ENCODE data around the gene CHTF8. TPM values are rescaled to one million over a fixed set of nuclear protein-coding genes. Genes with fewer than 3 reads are reported as not detected.

CHTF8 gene
- total RNA-seq, 1 donor from 2014 or later, result 86.4 TPM

DNA sequence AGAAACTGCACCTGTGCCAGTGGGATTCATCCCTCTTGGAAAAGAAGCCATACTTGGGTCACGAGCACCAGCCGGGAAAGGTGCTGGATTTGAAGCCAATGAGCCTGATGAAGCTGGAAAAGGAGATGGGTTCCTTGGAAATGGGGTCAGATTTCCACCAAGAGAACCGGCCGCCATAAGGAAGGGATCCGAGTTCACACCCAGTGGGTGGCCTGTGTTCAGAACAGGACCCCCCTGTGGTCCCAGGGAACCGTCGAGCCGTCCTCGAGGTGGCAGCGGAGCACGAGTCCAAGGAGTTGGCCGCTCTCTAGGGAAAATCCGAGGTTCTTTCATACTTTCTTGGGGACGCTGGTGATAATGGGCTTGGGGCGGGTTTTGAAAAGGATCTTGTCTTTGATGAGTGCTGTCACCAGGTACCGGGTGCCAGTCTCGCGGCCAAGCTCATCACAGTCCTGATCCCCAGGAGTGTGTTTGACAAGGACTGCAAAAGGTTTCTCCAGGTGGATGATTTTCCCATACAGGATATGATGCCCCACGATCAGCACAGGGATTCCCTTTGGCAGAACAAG lies 12.2 kb downstream of the CHTF8 start:
- Histone ChIP-seq H3K4me3 (ENCODE audit: insufficient read depth, low read depth, low read length) (no peak overlapping the region), H3K36me3 (ENCODE audit: insufficient read depth, low read length) (peaks cover 15% of the 10 kb centered on the region), H3K9ac (ENCODE audit: low read length) (no peak overlapping the region), H3K27me3 (ENCODE audit: insufficient read depth, low read length) (no peaks in the 10 kb centered on the region), H4K20me1 (ENCODE audit: insufficient read depth, low read length) (peaks cover 66% of the 10 kb centered on the region), H3K79me2 (ENCODE audit: insufficient read depth, low read length) (peaks cover 24% of the 10 kb centered on the region), H3K4me2 (ENCODE audit: low read length) (no peak overlapping the region), H3K4me1 (ENCODE audit: insufficient read depth, low read length) (no peaks in the 10 kb centered on the region), H3K9me3 (ENCODE audit: insufficient read depth, low read depth, low read length) (no peaks in the 10 kb centered on the region), H2AFZ (ENCODE audit: low read depth, low read length) (no peak overlapping the region), H3K27ac (ENCODE audit: low read depth, low read length) (no peak overlapping the region)
- Mint-ChIP-seq H3K27me3 (ENCODE audit: low read depth, unreplicated experiment) (no peaks in the 10 kb centered on the region), H3K4me3 (ENCODE audit: unreplicated experiment) (no peak overlapping the region), H3K36me3 (ENCODE audit: low read depth, unreplicated experiment) (peaks cover 25% of the 10 kb centered on the region), H3K9me3 (ENCODE audit: unreplicated experiment) (no peaks in the 10 kb centered on the region), H3K4me1 (ENCODE audit: low read depth, unreplicated experiment) (no peaks in the 10 kb centered on the region), H3K27ac (ENCODE audit: unreplicated experiment) (no peak overlapping the region)
- no peak for FAIRE-seq
- no peak for DNase-seq (ENCODE audit: low read depth)
- TF ChIP-seq, protein P1, sequence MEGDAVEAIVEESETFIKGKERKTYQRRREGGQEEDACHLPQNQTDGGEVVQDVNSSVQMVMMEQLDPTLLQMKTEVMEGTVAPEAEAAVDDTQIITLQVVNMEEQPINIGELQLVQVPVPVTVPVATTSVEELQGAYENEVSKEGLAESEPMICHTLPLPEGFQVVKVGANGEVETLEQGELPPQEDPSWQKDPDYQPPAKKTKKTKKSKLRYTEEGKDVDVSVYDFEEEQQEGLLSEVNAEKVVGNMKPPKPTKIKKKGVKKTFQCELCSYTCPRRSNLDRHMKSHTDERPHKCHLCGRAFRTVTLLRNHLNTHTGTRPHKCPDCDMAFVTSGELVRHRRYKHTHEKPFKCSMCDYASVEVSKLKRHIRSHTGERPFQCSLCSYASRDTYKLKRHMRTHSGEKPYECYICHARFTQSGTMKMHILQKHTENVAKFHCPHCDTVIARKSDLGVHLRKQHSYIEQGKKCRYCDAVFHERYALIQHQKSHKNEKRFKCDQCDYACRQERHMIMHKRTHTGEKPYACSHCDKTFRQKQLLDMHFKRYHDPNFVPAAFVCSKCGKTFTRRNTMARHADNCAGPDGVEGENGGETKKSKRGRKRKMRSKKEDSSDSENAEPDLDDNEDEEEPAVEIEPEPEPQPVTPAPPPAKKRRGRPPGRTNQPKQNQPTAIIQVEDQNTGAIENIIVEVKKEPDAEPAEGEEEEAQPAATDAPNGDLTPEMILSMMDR (IDR thresholded peaks at IDR 0.05; ENCODE audit: insufficient read depth, low read depth, low read length), result no peak
- no peak for TF ChIP-seq EZH2 (IDR thresholded peaks at IDR 0.05; ENCODE audit: insufficient read depth, low read length)

DNA sequence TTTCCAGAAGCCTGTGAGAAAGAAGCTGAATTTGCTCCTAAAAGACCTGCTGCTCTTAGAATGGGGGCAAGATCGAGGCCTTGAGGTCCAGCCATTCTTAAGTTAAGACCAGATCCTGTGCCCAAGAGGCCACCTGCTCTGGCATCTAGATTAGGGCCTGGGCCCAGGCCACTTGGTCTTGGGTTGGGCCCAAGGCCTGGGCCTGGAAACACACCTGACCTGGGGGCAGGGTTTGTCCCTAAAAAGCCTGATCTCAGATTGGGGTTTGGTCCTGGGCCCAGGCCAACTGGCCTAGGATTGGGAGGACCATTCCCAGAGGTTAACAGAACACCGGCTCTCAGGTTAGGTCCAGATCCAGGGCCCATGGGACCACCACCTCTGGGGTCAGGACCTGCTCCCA lies 12.9 kb downstream of the CHTF8 start:
- no peak for FAIRE-seq
- Histone ChIP-seq H4K20me1 (ENCODE audit: insufficient read depth, low read length) (peaks cover 64% of the 10 kb centered on the region), H3K27ac (ENCODE audit: low read depth, low read length) (no peak overlapping the region), H3K27me3 (ENCODE audit: insufficient read depth, low read length) (no peaks in the 10 kb centered on the region), H3K9me3 (ENCODE audit: insufficient read depth, low read depth, low read length) (no peaks in the 10 kb centered on the region), H3K36me3 (ENCODE audit: insufficient read depth, low read length) (peaks cover 15% of the 10 kb centered on the region), H3K4me2 (ENCODE audit: low read length) (no peak overlapping the region), H3K4me3 (ENCODE audit: insufficient read depth, low read depth, low read length) (no peak overlapping the region), H2AFZ (ENCODE audit: low read depth, low read length) (no peak overlapping the region), H3K4me1 (ENCODE audit: insufficient read depth, low read length) (no peaks in the 10 kb centered on the region), H3K79me2 (ENCODE audit: insufficient read depth, low read length) (peaks cover 21% of the 10 kb centered on the region), H3K9ac (ENCODE audit: low read length) (no peak overlapping the region)
- no peak for TF ChIP-seq EZH2 (IDR thresholded peaks at IDR 0.05; ENCODE audit: insufficient read depth, low read length)
- TF ChIP-seq, protein P1 (IDR thresholded peaks at IDR 0.05; ENCODE audit: insufficient read depth, low read depth, low read length), result no peak
- Mint-ChIP-seq H3K9me3 (ENCODE audit: unreplicated experiment) (no peaks in the 10 kb centered on the region), H3K27ac (ENCODE audit: unreplicated experiment) (no peak overlapping the region), H3K4me3 (ENCODE audit: unreplicated experiment) (no peak overlapping the region), H3K36me3 (ENCODE audit: low read depth, unreplicated experiment) (peaks cover 31% of the 10 kb centered on the region), H3K27me3 (ENCODE audit: low read depth, unreplicated experiment) (no peaks in the 10 kb centered on the region), H3K4me1 (ENCODE audit: low read depth, unreplicated experiment) (no peaks in the 10 kb centered on the region)
- DNase-seq (ENCODE audit: low read depth), result no peak

DNA sequence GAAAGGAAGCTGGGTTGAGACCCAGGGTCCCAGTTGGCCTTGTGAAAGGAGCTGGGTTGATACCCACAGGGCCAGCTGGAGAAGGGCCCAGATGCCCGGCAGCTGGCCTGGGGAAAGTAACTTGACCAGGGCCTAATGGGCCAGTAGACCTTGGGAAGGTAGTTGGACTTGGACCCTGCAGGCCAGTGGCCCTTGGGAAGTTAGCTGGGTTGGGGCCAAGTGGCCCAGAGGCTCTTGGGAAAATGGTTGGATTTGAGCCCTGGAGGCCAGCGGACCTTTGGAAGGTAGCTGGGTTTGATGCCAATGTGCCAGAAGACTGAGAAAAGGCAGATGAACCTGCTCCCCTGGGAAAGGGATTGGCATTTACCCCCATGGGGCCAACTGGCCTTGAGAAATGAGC lies 13.4 kb downstream of the CHTF8 start:
- H3K79me2 ChIP-seq (ENCODE audit: insufficient read depth, low read length), result peaks cover 16% of the 10 kb centered on the region
- peaks cover 15% of the 10 kb centered on the region for H3K36me3 ChIP-seq (ENCODE audit: insufficient read depth, low read length)
- no peaks in the 10 kb centered on the region for H3K9me3 ChIP-seq (ENCODE audit: insufficient read depth, low read depth, low read length)
- H3K27ac ChIP-seq (ENCODE audit: low read depth, low read length), result no peak overlapping the region
- no peak overlapping the region for H2AFZ ChIP-seq (ENCODE audit: low read depth, low read length)
- no peaks in the 10 kb centered on the region for H3K27me3 ChIP-seq (ENCODE audit: insufficient read depth, low read length)
- Mint-ChIP-seq H3K4me1 (ENCODE audit: low read depth, unreplicated experiment) (no peaks in the 10 kb centered on the region), H3K9me3 (ENCODE audit: unreplicated experiment) (no peaks in the 10 kb centered on the region), H3K27me3 (ENCODE audit: low read depth, unreplicated experiment) (no peaks in the 10 kb centered on the region), H3K36me3 (ENCODE audit: low read depth, unreplicated experiment) (peaks cover 32% of the 10 kb centered on the region), H3K27ac (ENCODE audit: unreplicated experiment) (no peak overlapping the region), H3K4me3 (ENCODE audit: unreplicated experiment) (no peak overlapping the region)
- DNase-seq (ENCODE audit: low read depth) (no peak), FAIRE-seq (no peak)
- no peaks in the 10 kb centered on the region for H3K4me1 ChIP-seq (ENCODE audit: insufficient read depth, low read length)
- no peak overlapping the region for H3K4me3 ChIP-seq (ENCODE audit: insufficient read depth, low read depth, low read length)
- TF ChIP-seq, protein P1 (IDR thresholded peaks at IDR 0.05; ENCODE audit: insufficient read depth, low read depth, low read length), result no peak
- no peak for TF ChIP-seq EZH2 (IDR thresholded peaks at IDR 0.05; ENCODE audit: insufficient read depth, low read length)
- H3K4me2 ChIP-seq (ENCODE audit: low read length), result no peak overlapping the region
- H4K20me1 ChIP-seq (ENCODE audit: insufficient read depth, low read length), result peaks cover 64% of the 10 kb centered on the region
- no peak overlapping the region for H3K9ac ChIP-seq (ENCODE audit: low read length)
